ENCODE measurements around the gene STYK1.
A peak's percentile ranks its signal among the peaks of the same experiment; 100 is the strongest.

STYK1 gene

GRCh38 chr12:10705655-10706054 is 31.8 kb upstream of the STYK1 start:
- H3K36me3 Mint-ChIP-seq (ENCODE audit: low read depth): peaks cover 34% of the 10 kb centered on the region
- no peak overlapping the region for H3K27ac Mint-ChIP-seq
- peaks cover 17% of the 10 kb centered on the region for H3K4me1 Mint-ChIP-seq (ENCODE audit: low read depth)
- H3K4me3 Mint-ChIP-seq: no peak overlapping the region
- no peaks in the 10 kb centered on the region for H3K9me3 Mint-ChIP-seq
- H3K27me3 Mint-ChIP-seq (ENCODE audit: low read depth): no peaks in the 10 kb centered on the region

- Mint-ChIP-seq H3K9me3 (no peaks in the 10 kb centered on the region), H3K36me3 (ENCODE audit: low read depth) (peaks cover 35% of the 10 kb centered on the region), H3K4me3 (no peak overlapping the region), H3K27me3 (ENCODE audit: low read depth) (no peaks in the 10 kb centered on the region), H3K27ac (peak overlapping the region; percentile 64), H3K4me1 (ENCODE audit: low read depth) (peaks cover 13% of the 10 kb centered on the region)
Measured at GRCh38 chr12:10701843-10702242, 28.0 kb upstream of the STYK1 start.

GRCh38 chr12:10701131-10701681 is 27.4 kb upstream of the STYK1 start:
- peaks cover 35% of the 10 kb centered on the region for H3K36me3 Mint-ChIP-seq (ENCODE audit: low read depth)
- peaks cover 13% of the 10 kb centered on the region for H3K4me1 Mint-ChIP-seq (ENCODE audit: low read depth)
- H3K27ac Mint-ChIP-seq: peak overlapping the region; percentile 64
- peak overlapping the region; percentile 45 for H3K4me3 Mint-ChIP-seq
- no peaks in the 10 kb centered on the region for H3K27me3 Mint-ChIP-seq (ENCODE audit: low read depth)
- no peaks in the 10 kb centered on the region for H3K9me3 Mint-ChIP-seq

- Mint-ChIP-seq H3K36me3 (ENCODE audit: low read depth) (peaks cover 35% of the 10 kb centered on the region), H3K4me3 (no peak overlapping the region), H3K9me3 (no peaks in the 10 kb centered on the region), H3K27me3 (ENCODE audit: low read depth) (no peaks in the 10 kb centered on the region), H3K4me1 (ENCODE audit: low read depth) (peaks cover 18% of the 10 kb centered on the region), H3K27ac (peak overlapping the region; percentile 64)
Measured at GRCh38 chr12:10700581-10700980, 26.7 kb upstream of the STYK1 start.

- no peak overlapping the region for H3K4me3 Mint-ChIP-seq
- H3K27ac Mint-ChIP-seq: no peak overlapping the region
- H3K4me1 Mint-ChIP-seq (ENCODE audit: low read depth): peaks cover 21% of the 10 kb centered on the region
- no peaks in the 10 kb centered on the region for H3K27me3 Mint-ChIP-seq (ENCODE audit: low read depth)
- no peaks in the 10 kb centered on the region for H3K9me3 Mint-ChIP-seq
- H3K36me3 Mint-ChIP-seq (ENCODE audit: low read depth): peaks cover 34% of the 10 kb centered on the region
Measured at GRCh38 chr12:10697862-10698261, 24.0 kb upstream of the STYK1 start.

GRCh38 chr12:10697156-10697555 is 23.3 kb upstream of the STYK1 start:
- H3K9me3 Mint-ChIP-seq: no peaks in the 10 kb centered on the region
- peaks cover 21% of the 10 kb centered on the region for H3K4me1 Mint-ChIP-seq (ENCODE audit: low read depth)
- no peaks in the 10 kb centered on the region for H3K27me3 Mint-ChIP-seq (ENCODE audit: low read depth)
- H3K36me3 Mint-ChIP-seq (ENCODE audit: low read depth): peaks cover 32% of the 10 kb centered on the region
- no peak overlapping the region for H3K27ac Mint-ChIP-seq
- H3K4me3 Mint-ChIP-seq: no peak overlapping the region

- H3K4me1 Mint-ChIP-seq (ENCODE audit: low read depth): peaks cover 5% of the 10 kb centered on the region
- H3K27ac Mint-ChIP-seq: no peak overlapping the region
- no peaks in the 10 kb centered on the region for H3K27me3 Mint-ChIP-seq (ENCODE audit: low read depth)
- peaks cover 19% of the 10 kb centered on the region for H3K9me3 Mint-ChIP-seq
- peaks cover 6% of the 10 kb centered on the region for H3K36me3 Mint-ChIP-seq (ENCODE audit: low read depth)
- no peak overlapping the region for H3K4me3 Mint-ChIP-seq
Measured at GRCh38 chr12:10690906-10691305, 17.1 kb upstream of the STYK1 start.

- Mint-ChIP-seq H3K9me3 (peaks cover 19% of the 10 kb centered on the region), H3K4me3 (no peak overlapping the region), H3K36me3 (ENCODE audit: low read depth) (peaks cover 4% of the 10 kb centered on the region), H3K27ac (no peak overlapping the region), H3K27me3 (ENCODE audit: low read depth) (peaks cover 11% of the 10 kb centered on the region), H3K4me1 (ENCODE audit: low read depth) (no peaks in the 10 kb centered on the region)
Measured at GRCh38 chr12:10689146-10689545, 15.3 kb upstream of the STYK1 start.

- no peaks in the 10 kb centered on the region for H3K4me1 Mint-ChIP-seq (ENCODE audit: low read depth)
- H3K36me3 Mint-ChIP-seq (ENCODE audit: low read depth): peaks cover 4% of the 10 kb centered on the region
- H3K4me3 Mint-ChIP-seq: no peak overlapping the region
- H3K27me3 Mint-ChIP-seq (ENCODE audit: low read depth): peaks cover 11% of the 10 kb centered on the region
- H3K27ac Mint-ChIP-seq: no peak overlapping the region
- H3K9me3 Mint-ChIP-seq: peaks cover 19% of the 10 kb centered on the region
Measured at GRCh38 chr12:10688042-10688441, 14.2 kb upstream of the STYK1 start.

- Mint-ChIP-seq H3K27ac (no peak overlapping the region), H3K9me3 (no peaks in the 10 kb centered on the region), H3K36me3 (ENCODE audit: low read depth) (peaks cover 2% of the 10 kb centered on the region), H3K4me1 (ENCODE audit: low read depth) (peaks cover 46% of the 10 kb centered on the region), H3K27me3 (ENCODE audit: low read depth) (peaks cover 58% of the 10 kb centered on the region), H3K4me3 (no peak overlapping the region)
Measured at GRCh38 chr12:10672231-10672868, 1.5 kb downstream of the STYK1 start.

- Mint-ChIP-seq H3K4me1 (ENCODE audit: low read depth) (peaks cover 32% of the 10 kb centered on the region), H3K27me3 (ENCODE audit: low read depth) (peaks cover 44% of the 10 kb centered on the region), H3K27ac (no peak overlapping the region)
Measured at GRCh38 chr12:10669533-10669932, 4.3 kb downstream of the STYK1 start.

GRCh38 chr12:10668526-10668925 is 5.3 kb downstream of the STYK1 start:
- H3K9me3 Mint-ChIP-seq: no peaks in the 10 kb centered on the region
- peaks cover 22% of the 10 kb centered on the region for H3K4me1 Mint-ChIP-seq (ENCODE audit: low read depth)
- H3K36me3 Mint-ChIP-seq (ENCODE audit: low read depth): no peaks in the 10 kb centered on the region
- H3K27me3 Mint-ChIP-seq (ENCODE audit: low read depth): peaks cover 49% of the 10 kb centered on the region
- H3K4me3 Mint-ChIP-seq: peak overlapping the region; percentile 11
- no peak overlapping the region for H3K27ac Mint-ChIP-seq

More at GRCh38 chr12:10669533-10669932, 4.3 kb downstream of the STYK1 start:
- Mint-ChIP-seq H3K9me3 (no peaks in the 10 kb centered on the region), H3K36me3 (ENCODE audit: low read depth) (no peaks in the 10 kb centered on the region), H3K4me3 (no peak overlapping the region)

GRCh38 chr12:10667581-10667980 is 6.3 kb downstream of the STYK1 start:
- H3K4me1 Mint-ChIP-seq (ENCODE audit: low read depth): peaks cover 16% of the 10 kb centered on the region
- no peaks in the 10 kb centered on the region for H3K9me3 Mint-ChIP-seq
- no peak overlapping the region for H3K4me3 Mint-ChIP-seq
- H3K27me3 Mint-ChIP-seq (ENCODE audit: low read depth): peaks cover 57% of the 10 kb centered on the region
- H3K27ac Mint-ChIP-seq: no peak overlapping the region
- H3K36me3 Mint-ChIP-seq (ENCODE audit: low read depth): no peaks in the 10 kb centered on the region

- Mint-ChIP-seq H3K9me3 (no peaks in the 10 kb centered on the region), H3K36me3 (ENCODE audit: low read depth) (no peaks in the 10 kb centered on the region), H3K4me1 (ENCODE audit: low read depth) (peaks cover 5% of the 10 kb centered on the region), H3K27me3 (ENCODE audit: low read depth) (peaks cover 59% of the 10 kb centered on the region), H3K4me3 (no peak overlapping the region), H3K27ac (no peak overlapping the region)
Measured at GRCh38 chr12:10664499-10664898, 9.4 kb downstream of the STYK1 start.

GRCh38 chr12:10663869-10664268 is 10.0 kb downstream of the STYK1 start:
- no peak overlapping the region for H3K27ac Mint-ChIP-seq
- H3K9me3 Mint-ChIP-seq: no peaks in the 10 kb centered on the region
- no peaks in the 10 kb centered on the region for H3K36me3 Mint-ChIP-seq (ENCODE audit: low read depth)
- H3K27me3 Mint-ChIP-seq (ENCODE audit: low read depth): peaks cover 54% of the 10 kb centered on the region
- H3K4me1 Mint-ChIP-seq (ENCODE audit: low read depth): peaks cover 5% of the 10 kb centered on the region
- H3K4me3 Mint-ChIP-seq: no peak overlapping the region

Measured in T-helper 1 cell treated with Interleukin-12 subunit alpha and Interleukin-12 subunit beta and Interleukin-4 antibody, amounts not matched to agents 30 μg/mL and 1 μg/mL, for 36 hours (primary cell).